GM18907 (cell line): ENCODE data around the gene NPAS2.

ENCODE experiments used
- ATAC-seq: cut with Tn5 transposase; IDR thresholded peaks from one replicate; pipeline ENCODE4 v1.9.1; 2021; ENCODE audit warnings: mild to moderate bottlenecking, moderate library complexity; ENCODE audit not compliant: unreplicated experiment

NPAS2 gene

GRCh38 chr2:100852999-100853908, 33.3 kb downstream of the NPAS2 start:
- no peak for ATAC-seq

- no peak for ATAC-seq
Measured at GRCh38 chr2:100853909-100854810, 34.2 kb downstream of the NPAS2 start.

- no peak for ATAC-seq
Measured at GRCh38 chr2:100855084-100855483, 35.1 kb downstream of the NPAS2 start.

- no peak for ATAC-seq
Measured at GRCh38 chr2:100855606-100856005, 35.7 kb downstream of the NPAS2 start.

- ATAC-seq = no peak
Measured at GRCh38 chr2:100856732-100857131, 36.8 kb downstream of the NPAS2 start.

- no peak for ATAC-seq
Measured at GRCh38 chr2:100857341-100857740, 37.4 kb downstream of the NPAS2 start.

- no peak for ATAC-seq
Measured at GRCh38 chr2:100857915-100858314, 38.0 kb downstream of the NPAS2 start.

GRCh38 chr2:100859902-100860301, 40.0 kb downstream of the NPAS2 start:
- ATAC-seq = no peak

- ATAC-seq = no peak
Measured at GRCh38 chr2:100861340-100861739, 41.4 kb downstream of the NPAS2 start.

GRCh38 chr2:100862081-100862480, 42.1 kb downstream of the NPAS2 start:
- no peak for ATAC-seq

GRCh38 chr2:100865816-100866460, 46.0 kb downstream of the NPAS2 start:
- no peak for ATAC-seq

- ATAC-seq = no peak
Measured at GRCh38 chr2:100868083-100868482, 48.1 kb downstream of the NPAS2 start.

- no peak for ATAC-seq
Measured at GRCh38 chr2:100869120-100869519, 49.2 kb downstream of the NPAS2 start.

GRCh38 chr2:100870652-100871531, 51.0 kb downstream of the NPAS2 start:
- ATAC-seq = no peak

GRCh38 chr2:100875516-100876230, 55.7 kb downstream of the NPAS2 start:
- no peak for ATAC-seq

GRCh38 chr2:100876231-100876860, 56.4 kb downstream of the NPAS2 start:
- ATAC-seq = no peak

GRCh38 chr2:100877555-100877954, 57.6 kb downstream of the NPAS2 start:
- ATAC-seq = no peak

- ATAC-seq = no peak
Measured at GRCh38 chr2:100878000-100878791, 58.3 kb downstream of the NPAS2 start.
